ENCODE measurements around the gene SMAD7. TPM values are rescaled to one million over a fixed set of nuclear protein-coding genes. Genes with fewer than 3 reads are reported as not detected.

Gene SMAD7
- total RNA-seq, 1 donor from 2014 or later, result 61.2 TPM

- peak overlapping the region; percentile 92 for H3K27ac Mint-ChIP-seq (ENCODE audit: unreplicated experiment)
- no peaks in the 10 kb centered on the region for H3K27me3 Mint-ChIP-seq (ENCODE audit: low read depth)
- no peaks in the 10 kb centered on the region for H3K9me3 Mint-ChIP-seq (ENCODE audit: low read depth)
- H3K4me1 Mint-ChIP-seq (ENCODE audit: low read depth), result peaks cover 97% of the 10 kb centered on the region
- peaks cover 27% of the 10 kb centered on the region for H3K36me3 Mint-ChIP-seq (ENCODE audit: low read depth)
- no peak for TF ChIP-seq CTCF (IDR thresholded peaks at IDR 0.05)
- H3K4me3 Mint-ChIP-seq (ENCODE audit: unreplicated experiment), result peak overlapping the region; percentile 35
- DNase-seq (ENCODE audit: low spot score), result peak; percentile 53
Measured at GRCh38 chr18:48937869-48938750, 12.7 kb downstream of the SMAD7 start.

GRCh38 chr18:48935433-48935774, 15.4 kb downstream of the SMAD7 start:
- TF ChIP-seq CTCF (IDR thresholded peaks at IDR 0.05), result no peak
- Mint-ChIP-seq H3K27ac (ENCODE audit: unreplicated experiment) (peak overlapping the region; percentile 91), H3K9me3 (ENCODE audit: low read depth) (no peaks in the 10 kb centered on the region), H3K4me1 (ENCODE audit: low read depth) (peaks cover 97% of the 10 kb centered on the region), H3K4me3 (ENCODE audit: unreplicated experiment) (peak overlapping the region; percentile 33), H3K27me3 (ENCODE audit: low read depth) (no peaks in the 10 kb centered on the region), H3K36me3 (ENCODE audit: low read depth) (peaks cover 21% of the 10 kb centered on the region)
- DNase-seq (ENCODE audit: low spot score), result no peak

- Mint-ChIP-seq H3K4me1 (ENCODE audit: low read depth) (peaks cover 97% of the 10 kb centered on the region), H3K36me3 (ENCODE audit: low read depth) (peaks cover 21% of the 10 kb centered on the region), H3K27me3 (ENCODE audit: low read depth) (no peaks in the 10 kb centered on the region), H3K27ac (ENCODE audit: unreplicated experiment) (peak overlapping the region; percentile 91), H3K4me3 (ENCODE audit: unreplicated experiment) (peak overlapping the region; percentile 33), H3K9me3 (ENCODE audit: low read depth) (no peaks in the 10 kb centered on the region)
- TF ChIP-seq CTCF (IDR thresholded peaks at IDR 0.05), result no peak
- DNase-seq (ENCODE audit: low spot score), result no peak
Measured at GRCh38 chr18:48934723-48935432, 15.9 kb downstream of the SMAD7 start.

- Mint-ChIP-seq H3K4me1 (ENCODE audit: low read depth) (peaks cover 97% of the 10 kb centered on the region), H3K27ac (ENCODE audit: unreplicated experiment) (peak overlapping the region; percentile 91)
Measured at GRCh38 chr18:48934415-48934722, 16.4 kb downstream of the SMAD7 start.

More at GRCh38 chr18:48934415-48934722, 16.4 kb downstream of the SMAD7 start:
- Mint-ChIP-seq H3K27me3 (ENCODE audit: low read depth) (no peaks in the 10 kb centered on the region), H3K36me3 (ENCODE audit: low read depth) (peaks cover 21% of the 10 kb centered on the region), H3K9me3 (ENCODE audit: low read depth) (no peaks in the 10 kb centered on the region), H3K4me3 (ENCODE audit: unreplicated experiment) (peak overlapping the region; percentile 45)
- DNase-seq (ENCODE audit: low spot score), result no peak
- TF ChIP-seq CTCF (IDR thresholded peaks at IDR 0.05), result no peak

Measured in chondrocyte (in vitro differentiated cells).